PC-3 (cell line): ENCODE data around the gene SRRM2. TPM values are rescaled to one million over a fixed set of nuclear protein-coding genes. Genes with fewer than 3 reads are reported as not detected.
A peak's percentile ranks its signal among the peaks of the same experiment; 100 is the strongest.

Experiments used
- ATAC-seq: fragments of 200-7000 bp; cut with Tn5 transposase; 2 replicates; pipeline ENCODE4 v1.9.1; 2020; ENCODE audit warnings: mild to moderate bottlenecking, moderate library complexity
- BruUV-seq: library from RNA; stranded (reverse); fragments of 400-500 nt; replicated peaks from 2 replicates; lab custom pipeline; 2021; lab: Mats Ljungman, UMichigan
- CTCF ChIA-PET: fragments of 300-600 bp; sonication (Branson Sonifier 250); formaldehyde crosslinking; loops from one replicate; lab custom pipeline; 2022; ENCODE audit warnings: antibody characterized with exemption; lab: Charles Lee
- POLR2A ChIA-PET: fragments of 300-600 bp; sonication (Branson Sonifier 250); formaldehyde crosslinking; loops from one replicate; lab custom pipeline; 2022; ENCODE audit warnings: antibody characterized with exemption; ENCODE audit not compliant: unreplicated experiment; lab: Charles Lee
- DNase-seq: peaks from one replicate; pipeline ENCODE4 v3.0.0-alpha.2; 2015
- H2AFZ ChIP-seq: fragments of 300-600 bp; sonication (generic); 2 replicates; pipeline ENCODE4 v1.6.0; 2016; ENCODE audit warnings: antibody characterized with exemption, low read length
- H3F3A ChIP-seq: fragments of 300-600 bp; sonication (generic); one replicate; pipeline ENCODE4 v1.6.0; 2017; ENCODE audit warnings: antibody characterized with exemption, low read length, control low read depth, mild to moderate bottlenecking; ENCODE audit not compliant: unreplicated experiment
- H3K27ac ChIP-seq: fragments of 300-600 bp; sonication (generic); 2 replicates; pipeline ENCODE4 v1.5.1; 2016; ENCODE audit warnings: mild to moderate bottlenecking, low read length
- H3K27me3 ChIP-seq: fragments of 300-600 bp; sonication (generic); 2 replicates; pipeline ENCODE4 v1.6.1; 2016; ENCODE audit warnings: low read length, mixed read lengths
- H3K36me3 ChIP-seq: fragments of 300-600 bp; sonication (generic); 2 replicates; pipeline ENCODE4 v1.6.1; 2016; ENCODE audit warnings: low read depth, mixed run types, low read length, mixed read lengths
- H3K4me1 ChIP-seq: fragments of 300-600 bp; sonication (generic); 2 replicates; pipeline ENCODE4 v1.5.1; 2016; ENCODE audit warnings: low read length; ENCODE audit not compliant: insufficient read depth
- H3K4me2 ChIP-seq: fragments of 300-600 bp; sonication (generic); 2 replicates; pipeline ENCODE4 v1.6.0; 2016; ENCODE audit warnings: low read length
- H3K4me3 ChIP-seq: fragments of 300-600 bp; sonication (generic); 2 replicates; pipeline ENCODE4 v1.5.1; 2016; ENCODE audit warnings: mild to moderate bottlenecking, low read length, mixed read lengths
- H3K79me2 ChIP-seq: fragments of 300-600 bp; sonication (generic); 2 replicates; pipeline ENCODE4 v1.6.1; 2017; ENCODE audit warnings: low read length, mixed read lengths
- H3K9ac ChIP-seq: fragments of 300-600 bp; sonication (generic); 2 replicates; pipeline ENCODE4 v1.6.0; 2016; ENCODE audit warnings: mild to moderate bottlenecking, low read length
- H3K9me2 ChIP-seq: fragments of 300-600 bp; sonication (generic); replicated peaks from 2 replicates; pipeline ENCODE4 v1.6.1; 2016; ENCODE audit warnings: mixed run types, low read length, mixed read lengths
- H3K9me3 ChIP-seq: fragments of 300-600 bp; sonication (generic); 2 replicates; pipeline ENCODE4 v1.6.1; 2016; ENCODE audit warnings: low read length, mixed read lengths
- H4K20me1 ChIP-seq: fragments of 300-600 bp; sonication (generic); 2 replicates; pipeline ENCODE4 v1.6.1; 2016; ENCODE audit warnings: low read length, mixed read lengths
- CTCF ChIP-seq: fragments of 300-600 bp; sonication (generic); conservative IDR thresholded peaks from 2 replicates; pipeline ENCODE4 v1.5.1; 2017; ENCODE audit warnings: antibody characterized with exemption, low read depth, mild to moderate bottlenecking, low read length
- EZH2 ChIP-seq: fragments of 300-600 bp; sonication (generic); IDR thresholded peaks from one replicate; pipeline ENCODE4 v1.6.1; 2017; ENCODE audit warnings: antibody characterized with exemption, mild to moderate bottlenecking, low read length; ENCODE audit not compliant: unreplicated experiment
- EZH2phosphoT487 ChIP-seq: fragments of 300-600 bp; sonication (generic); IDR thresholded peaks from 2 replicates; pipeline ENCODE4 v1.6.1; 2018; ENCODE audit warnings: mild to moderate bottlenecking, antibody characterized with exemption, low read length, borderline replicate concordance
- intact Hi-C: fragments of 100-400 bp; cut with micrococcal nuclease; formaldehyde crosslinking; loops from 2 replicates; pipeline ENCODE4 v1.9.0; 2023
- total RNA-seq: library from RNA; depleted of rRNA; stranded (reverse); fragments of >200 nt; gene quantifications from 2 replicates; pipeline ENCODE4 v1.2.3, GENCODE V29; 2014

The SRRM2 gene
- total RNA-seq, 1 experiment from 2014 or later = 72.6 TPM

- H3K9me2 ChIP-seq = no peaks in the 10 kb centered on the region
- no peaks in the 10 kb centered on the region for H3K9me3 ChIP-seq
- TF ChIP-seq EZH2phosphoT487 (no peak), CTCF (no peak), EZH2 (no peak)
- H3K4me3 ChIP-seq = no peak overlapping the region
- POLR2A ChIA-PET = no interaction called here
- DNase-seq (no peak), ATAC-seq (no peak)
- H2AFZ ChIP-seq = no peak overlapping the region
- CTCF ChIA-PET = no interaction called here
- no peaks in the 10 kb centered on the region for H3F3A ChIP-seq
- peaks cover 10% of the 10 kb centered on the region for H3K4me1 ChIP-seq
- intact Hi-C loops = no loop called here
- H3K9ac ChIP-seq = no peak overlapping the region
- no peak overlapping the region for H3K27ac ChIP-seq
- H3K4me2 ChIP-seq = no peak overlapping the region
- peaks cover 15% of the 10 kb centered on the region for H4K20me1 ChIP-seq
- H3K36me3 ChIP-seq = peaks cover 3% of the 10 kb centered on the region; the same call in 1 of the 2 replicates
- no TSS peak for BruUV-seq
- no peaks in the 10 kb centered on the region for H3K27me3 ChIP-seq
- H3K79me2 ChIP-seq = peaks cover 30% of the 10 kb centered on the region
These were observed 3.0 kb upstream of the SRRM2 start for GRCh38 chr16:2749476-2749875.

DNA sequence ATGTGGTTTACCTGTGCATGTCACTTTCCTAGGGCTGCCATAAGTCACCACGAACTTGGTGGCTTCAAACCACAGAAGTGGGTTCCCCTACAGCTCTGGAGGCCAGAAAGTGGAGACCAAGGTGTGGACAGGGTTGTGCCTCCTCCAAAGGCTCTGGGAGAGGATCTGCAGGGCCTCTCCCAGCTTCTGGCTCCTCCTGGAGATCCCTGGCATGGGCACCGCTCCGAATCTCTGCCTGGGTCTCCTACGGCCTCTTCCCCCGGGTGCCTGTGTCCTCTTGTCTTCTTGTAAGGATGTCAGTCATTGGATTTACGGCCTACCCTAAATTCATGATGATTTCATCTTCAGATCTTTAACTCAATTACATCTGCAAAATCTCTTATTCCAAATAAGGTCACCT, 2.5 kb upstream of the SRRM2 start:
- ChIA-PET CTCF (no interaction called here), POLR2A (no interaction called here)
- H3K9me3 ChIP-seq = no peaks in the 10 kb centered on the region
- ATAC-seq = no peak
- DNase-seq = no peak
- intact Hi-C loops = no loop called here
- no peak overlapping the region for H3K4me3 ChIP-seq
- no peaks in the 10 kb centered on the region for H3K9me2 ChIP-seq
- peaks cover 35% of the 10 kb centered on the region for H3K79me2 ChIP-seq
- no peak overlapping the region for H3K9ac ChIP-seq
- no TSS peak for BruUV-seq
- peaks cover 20% of the 10 kb centered on the region for H4K20me1 ChIP-seq
- peaks cover 15% of the 10 kb centered on the region for H3K4me1 ChIP-seq
- peaks cover 3% of the 10 kb centered on the region; the same call in 1 of the 2 replicates for H3K36me3 ChIP-seq
- H2AFZ ChIP-seq = no peak overlapping the region
- H3K27ac ChIP-seq = no peak overlapping the region
- H3K4me2 ChIP-seq = no peak overlapping the region
- H3F3A ChIP-seq = no peaks in the 10 kb centered on the region
- no peak for TF ChIP-seq EZH2phosphoT487
- TF ChIP-seq CTCF = no peak
- TF ChIP-seq EZH2 = no peak
- no peaks in the 10 kb centered on the region for H3K27me3 ChIP-seq

- TF ChIP-seq CTCF (no peak), EZH2phosphoT487 (no peak), EZH2 (no peak)
- Histone ChIP-seq H3K4me1 (peaks cover 23% of the 10 kb centered on the region), H3F3A (no peaks in the 10 kb centered on the region), H3K4me2 (peak overlapping the region; percentile 98), H4K20me1 (peaks cover 36% of the 10 kb centered on the region), H3K79me2 (peaks cover 51% of the 10 kb centered on the region), H3K27ac (peak overlapping the region; percentile 93), H2AFZ (peak overlapping the region; percentile 87), H3K9ac (peak overlapping the region; percentile 95), H3K4me3 (peak overlapping the region; percentile 89), H3K9me3 (no peaks in the 10 kb centered on the region), H3K27me3 (no peaks in the 10 kb centered on the region), H3K9me2 (no peaks in the 10 kb centered on the region), H3K36me3 (peaks cover 3% of the 10 kb centered on the region; the same call in 1 of the 2 replicates)
- ATAC-seq = no peak
- ChIA-PET CTCF (no interaction called here), POLR2A (no interaction called here)
- DNase-seq = no peak
- BruUV-seq = TSS peak; percentile 77
- intact Hi-C loops = no loop called here
These were observed 832 bp upstream of the SRRM2 start for GRCh38 chr16:2751577-2752034.
